H1 (cell line): ENCODE measurements around the gene EYA2. TPM values are rescaled to one million over a fixed set of nuclear protein-coding genes. Genes with fewer than 3 reads are reported as not detected.

Experiments
- CTCF ChIA-PET: fragments of 300-600 bp; sonication (Branson Sonifier 250); formaldehyde crosslinking; loops from one replicate; lab custom pipeline; 2021; ENCODE audit not compliant: partially characterized antibody; lab: Charles Lee
- POLR2A ChIA-PET: fragments of 300-600 bp; sonication (Branson Sonifier 250); formaldehyde crosslinking; loops from one replicate; lab custom pipeline; 2021; ENCODE audit warnings: inconsistent platforms; ENCODE audit not compliant: partially characterized antibody; lab: Charles Lee
- DNase-seq, 2 experiments: peaks; one replicate each; pipeline versions ENCODE4 v3.0.0 to v3.0.0-alpha.2; 2010 to 2022; ENCODE audit warnings: low spot score in 2 of 2, low read depth in 1 of 2, mixed read lengths in 1 of 2
- FAIRE-seq: peaks from 2 replicates; lab custom pipeline; 2011; peaks lifted over from hg19 to GRCh38; lab: Jason Lieb, UNC
- H2AFZ ChIP-seq: 2 replicates; pipeline ENCODE4 v1.8.1; 2012; ENCODE audit warnings: low read length, inconsistent platforms
- H2AK5ac ChIP-seq: 2 replicates; pipeline ENCODE4 v1.6.1; 2013; ENCODE audit warnings: low read depth, low read length
- H2BK120ac ChIP-seq: replicated peaks from 2 replicates; pipeline ENCODE3; 2013; ENCODE audit warnings: low read depth, low read length, inconsistent platforms
- H2BK12ac ChIP-seq: 2 replicates; pipeline ENCODE4 v1.6.1; 2013; ENCODE audit warnings: low read depth, low read length
- H2BK15ac ChIP-seq: 2 replicates; pipeline ENCODE4 v1.6.1; 2013; ENCODE audit warnings: low read length
- H2BK20ac ChIP-seq: 2 replicates; pipeline ENCODE4 v1.6.1; 2013; ENCODE audit warnings: low read length
- H2BK5ac ChIP-seq: 2 replicates; pipeline ENCODE4 v1.6.1; 2013; ENCODE audit warnings: low read depth, low read length
- H3K14ac ChIP-seq: 2 replicates; pipeline ENCODE4 v1.6.1; 2013; ENCODE audit warnings: inconsistent platforms; ENCODE audit not compliant: insufficient read length
- H3K18ac ChIP-seq: 2 replicates; pipeline ENCODE4 v1.6.1; 2013; ENCODE audit warnings: low read length; ENCODE audit errors: extremely low read depth
- H3K23ac ChIP-seq: 2 replicates; pipeline ENCODE4 v1.6.1; 2013; ENCODE audit warnings: inconsistent platforms; ENCODE audit not compliant: insufficient read length
- H3K23me2 ChIP-seq: 2 replicates; pipeline ENCODE4 v1.6.1; 2013; ENCODE audit warnings: low read depth, low read length
- H3K27ac ChIP-seq: 2 replicates; pipeline ENCODE4 v1.6.1; 2011; ENCODE audit warnings: low read depth, low read length, inconsistent platforms
- H3K27me3 ChIP-seq, 4 experiments: replicated peaks in 1 of 4; 1 replicate in 1 of 4; 2 replicates in 3 of 4; pipeline versions ENCODE4 v1.6.1 to v1.8.1; 2011 to 2013; ENCODE audit warnings: low read length in 3 of 4, mild to moderate bottlenecking in 3 of 4, inconsistent platforms in 2 of 4, mixed read lengths in 2 of 4, moderate library complexity in 1 of 4; ENCODE audit not compliant: control insufficient read depth in 3 of 4, insufficient read depth in 3 of 4; ENCODE audit errors: extremely low read depth in 1 of 4
- H3K36me3 ChIP-seq, 4 experiments: 2 replicates each; pipeline versions ENCODE4 v1.6.1 to v1.8.1; 2011 to 2013; ENCODE audit warnings: mild to moderate bottlenecking in 4 of 4, low read length in 3 of 4, moderate library complexity in 2 of 4, control low read depth in 1 of 4, inconsistent platforms in 1 of 4; ENCODE audit not compliant: insufficient read depth in 4 of 4, control insufficient read depth in 2 of 4
- H3K4ac ChIP-seq: replicated peaks from 2 replicates; pipeline ENCODE3; 2013; ENCODE audit warnings: low read length, low read depth, mixed read lengths, inconsistent platforms; ENCODE audit not compliant: insufficient read length
- H3K4me1 ChIP-seq, 4 experiments: replicated peaks in 1 of 4; 1 replicate in 1 of 4; 2 replicates in 3 of 4; pipeline versions ENCODE4 v1.6.1 to v1.8.1; 2011 to 2013; ENCODE audit warnings: low read length in 3 of 4, inconsistent platforms in 2 of 4, mixed read lengths in 1 of 4; ENCODE audit not compliant: insufficient read depth in 4 of 4, control insufficient read depth in 3 of 4
- H3K4me2 ChIP-seq, 2 experiments: 2 replicates each; pipeline versions ENCODE4 v1.6.1 to v1.8.1; 2011 to 2013; ENCODE audit warnings: low read depth in 2 of 2, low read length in 2 of 2, control low read depth in 1 of 2, inconsistent platforms in 1 of 2, mild to moderate bottlenecking in 1 of 2; ENCODE audit not compliant: insufficient read depth in 1 of 2
- H3K4me3 ChIP-seq, 4 experiments: fragments of 200-600, 300-600 bp in 1 of 4; sonication (generic), shearing (Covaris generic), sonication (Bioruptor Twin) in 1 of 4; 2 replicates each; pipeline versions ENCODE4 v1.5.1 to v1.8.1; 2011 to 2016; ENCODE audit warnings: low read length in 4 of 4, low read depth in 3 of 4, control low read depth in 2 of 4, inconsistent platforms in 2 of 4, mild to moderate bottlenecking in 2 of 4, mixed read lengths in 1 of 4, moderate library complexity in 1 of 4; ENCODE audit not compliant: insufficient read depth in 2 of 4; ENCODE audit errors: extremely low read depth in 1 of 4
- H3K56ac ChIP-seq: replicated peaks from 2 replicates; pipeline ENCODE3; 2013; ENCODE audit warnings: low read depth, mild to moderate bottlenecking, mixed read lengths, low read length, inconsistent platforms; ENCODE audit not compliant: insufficient read length
- H3K79me1 ChIP-seq: 2 replicates; pipeline ENCODE4 v1.6.1; 2013; ENCODE audit warnings: low read depth, low read length, control low read depth
- H3K79me2 ChIP-seq, 2 experiments: 2 replicates each; pipeline versions ENCODE4 v1.6.1 to v1.8.1; 2012 to 2013; ENCODE audit warnings: low read length in 2 of 2, mild to moderate bottlenecking in 2 of 2, inconsistent platforms in 1 of 2; ENCODE audit not compliant: insufficient read depth in 2 of 2, control insufficient read depth in 1 of 2
- H3K9ac ChIP-seq, 4 experiments: replicated peaks in 1 of 4; 1 replicate in 1 of 4; 2 replicates in 3 of 4; pipeline versions ENCODE4 v1.6.1 to v1.8.1; 2011 to 2013; ENCODE audit warnings: low read depth in 3 of 4, low read length in 3 of 4, control low read depth in 2 of 4, mild to moderate bottlenecking in 2 of 4, moderate library complexity in 2 of 4, inconsistent platforms in 1 of 4; ENCODE audit errors: extremely low read depth in 1 of 4
- H3K9me3 ChIP-seq, 2 experiments: 2 replicates each; pipeline versions ENCODE4 v1.6.1 to v1.8.1; 2012 to 2013; ENCODE audit warnings: mild to moderate bottlenecking in 2 of 2, moderate library complexity in 2 of 2, control low read depth in 1 of 2, inconsistent platforms in 1 of 2, low read depth in 1 of 2, low read length in 1 of 2, mixed read lengths in 1 of 2; ENCODE audit not compliant: insufficient read depth in 2 of 2
- H4K20me1 ChIP-seq, 2 experiments: replicated peaks in 1 of 2; 2 replicates each; pipeline versions ENCODE3 to v1.8.1; 2011 to 2013; ENCODE audit warnings: inconsistent platforms in 2 of 2, low read length in 2 of 2, mild to moderate bottlenecking in 1 of 2; ENCODE audit not compliant: insufficient read depth in 2 of 2, control insufficient read depth in 1 of 2
- H4K5ac ChIP-seq: 2 replicates; pipeline ENCODE4 v1.6.1; 2013; ENCODE audit warnings: low read length, low read depth, mixed read lengths, inconsistent platforms; ENCODE audit not compliant: insufficient read length
- H4K8ac ChIP-seq: 2 replicates; pipeline ENCODE4 v1.8.0; 2013; ENCODE audit warnings: mild to moderate bottlenecking, moderate library complexity, low read length, inconsistent platforms; ENCODE audit not compliant: insufficient read depth; ENCODE audit errors: extremely low read depth
- H4K91ac ChIP-seq: replicated peaks from 2 replicates; pipeline ENCODE3; 2013; ENCODE audit warnings: low read length, mixed read lengths, inconsistent platforms; ENCODE audit not compliant: insufficient read length
- BCL11A ChIP-seq, 2 experiments: IDR thresholded peaks; one replicate each; pipeline ENCODE4 v1.6.1; 2011; ENCODE audit warnings: low read depth in 2 of 2, low read length in 2 of 2, mild to moderate bottlenecking in 2 of 2
- CTBP2 ChIP-seq: IDR thresholded peaks from 2 replicates; pipeline ENCODE4 v1.7.0; 2011; ENCODE audit warnings: borderline replicate concordance, mild to moderate bottlenecking, moderate library complexity, mixed read lengths, low read length; ENCODE audit not compliant: insufficient read depth, insufficient read length
- NRF1 ChIP-seq: IDR thresholded peaks from 2 replicates; pipeline ENCODE4 v1.6.1; 2011; ENCODE audit warnings: mild to moderate bottlenecking, low read depth, low read length, improper control_type of control experiment
- POU5F1 ChIP-seq: IDR thresholded peaks from 2 replicates; pipeline ENCODE4 v1.6.1; 2011; ENCODE audit warnings: low read depth, mild to moderate bottlenecking, low read length, moderate library complexity
- SAP30 ChIP-seq: fragments of 300-600 bp; sonication (generic); IDR thresholded peaks from 2 replicates; pipeline ENCODE4 v1.7.1; 2012; ENCODE audit warnings: low read length, moderate library complexity, mild to moderate bottlenecking, inconsistent platforms; ENCODE audit not compliant: insufficient read depth, insufficient replicate concordance
- SP4 ChIP-seq: IDR thresholded peaks from 2 replicates; pipeline ENCODE4 v1.6.1; 2012; ENCODE audit warnings: low read length, inconsistent platforms
- SUZ12 ChIP-seq: fragments of 200-600 bp; sonication (generic); IDR thresholded peaks from 2 replicates; pipeline ENCODE4 v1.6.1; 2012; ENCODE audit warnings: mild to moderate bottlenecking, inconsistent platforms, low read length, moderate library complexity, mixed read lengths
- TBP ChIP-seq: IDR thresholded peaks from 2 replicates; pipeline ENCODE4 v1.6.1; 2011; ENCODE audit warnings: low read depth, low read length, improper control_type of control experiment
- WGBS, 2 experiments: shearing (Covaris generic) in 1 of 2; methylation state at CpG; one replicate each; pipeline versions ENCODE4 v1.1.6 to v1.1.7; 2013 to 2015; ENCODE audit warnings: low lambda C conversion rate in 2 of 2, mixed read lengths in 2 of 2, inconsistent platforms in 1 of 2, low coverage in 1 of 2, missing lambda C conversion rate in 1 of 2; ENCODE audit not compliant: insufficient replicate concordance in 2 of 2, insufficient coverage in 1 of 2, insufficient read length in 1 of 2; ENCODE audit errors: extremely low coverage in 1 of 2, missing lambda C conversion rate in 1 of 2; 5-methylcytosine and 5-hydroxymethylcytosine counted together
- polyA plus RNA-seq, 7 experiments: library from polyadenylated mRNA; depleted of rRNA in 3 of 7; stranded (reverse) in 5 of 7; unstranded in 2 of 7; fragments of >200 nt in 5 of 7; fragments of 200-250 nt in 2 of 7; gene quantifications; 1 replicate in 5 of 7; 2 replicates in 1 of 7; 4 replicates in 1 of 7; pipeline versions ENCODE4 v1.2.1 to v1.2.3, GENCODE V29; 2011 to 2013; ENCODE audit warnings: missing spikeins in 2 of 7, mixed read lengths in 2 of 7
- total RNA-seq: library from RNA; stranded (reverse); fragmentation: NEBNext Ultra II Directional; extraction: Animal tissue kit (Norgen Biotek cat#: 25700); gene quantifications from 2 replicates; pipeline ENCODE4 v1.2.1, GENCODE V29; 2021
- TF ChIP-seq, protein P1 (sequence below): IDR thresholded peaks from 2 replicates; pipeline ENCODE4 v1.6.1; 2012; ENCODE audit warnings: inconsistent platforms

EYA2 gene
- total and polyA plus RNA-seq, 2 of the 8 experiments (the other 6 are each of a cell fraction or from before 2014, with no cell fraction given) = 1.6 to 1.7 TPM

DNA sequence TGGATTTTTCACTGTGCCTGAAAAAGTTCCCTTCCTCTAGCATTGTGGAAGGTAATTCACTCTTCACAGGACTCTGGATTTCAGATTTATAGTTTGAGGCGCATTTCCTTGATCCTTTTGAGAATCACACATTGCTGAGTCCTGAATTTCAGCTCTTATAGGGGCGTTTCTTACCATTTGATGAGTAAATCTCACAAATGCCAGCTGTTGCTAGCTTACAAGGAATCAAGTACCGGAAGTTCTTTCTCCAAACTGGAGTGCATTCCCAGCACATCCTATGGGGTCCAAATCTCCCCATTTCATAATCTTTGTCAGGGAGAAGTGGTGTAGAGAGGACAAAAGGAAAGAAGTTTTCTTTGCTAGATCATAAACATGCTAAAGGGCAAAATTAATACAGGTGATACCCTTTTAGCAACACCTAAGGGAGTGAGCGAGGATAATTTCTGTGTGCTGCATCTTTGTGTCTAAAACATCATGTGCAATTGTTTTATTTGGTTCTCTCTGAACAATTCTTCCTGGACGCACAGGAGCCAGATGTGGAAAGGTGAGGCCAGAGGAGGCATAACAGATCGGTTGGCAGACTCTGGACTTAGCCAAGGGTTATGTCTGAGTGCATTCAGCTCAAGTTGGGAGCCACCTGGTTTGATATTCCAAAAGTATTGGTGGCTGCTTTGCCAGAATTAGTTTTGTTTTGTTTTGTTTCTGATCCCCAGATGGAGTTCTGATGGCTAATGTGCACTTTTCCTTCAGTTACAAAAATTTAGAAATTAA is 37.4 kb upstream of the EYA2 start:
- Histone ChIP-seq H4K8ac (no peak overlapping the region), H3K23me2 (no peaks in the 10 kb centered on the region), H3K27me3 (no peaks in the 10 kb centered on the region), H2BK5ac (no peak overlapping the region), H3K79me2 (no peaks in the 10 kb centered on the region), H3K14ac (no peak overlapping the region), H3K36me3 (no peaks in the 10 kb centered on the region), H3K4me3 (no peak overlapping the region), H2BK12ac (no peak overlapping the region), H3K4me1 (no peaks in the 10 kb centered on the region), H4K5ac (no peak overlapping the region), H3K79me1 (no peaks in the 10 kb centered on the region), H3K9ac (no peak overlapping the region), H2AK5ac (no peak overlapping the region), H3K9me3 (no peaks in the 10 kb centered on the region), H4K20me1 (no peaks in the 10 kb centered on the region), H2BK15ac (no peak overlapping the region), H3K4me2 (no peak overlapping the region), H3K56ac (no peak overlapping the region), H2BK20ac (no peak overlapping the region), H3K18ac (no peak overlapping the region), H2AFZ (no peak overlapping the region), H3K4ac (no peak overlapping the region), H2BK120ac (no peak overlapping the region), H3K23ac (no peak overlapping the region), H3K27ac (no peak overlapping the region), H4K91ac (no peak overlapping the region)
- WGBS, 2 experiments = 82% methylated on average over 6 of the region's 6 CpGs; no CpG with 5 or more reads in 1 of the 2 experiments
- FAIRE-seq (no peak), DNase-seq (no peak)
- POLR2A ChIA-PET = no interaction called here
- CTCF ChIA-PET = interaction anchor here (1.3 kb wide), 1 partner anchor 17 kb away, joined by 3 read pairs; no protein-coding TSS in a partner anchor
- TF ChIP-seq BCL11A (IDR thresholded peaks at IDR 0.05; ENCODE audit: low read depth in 2 of 2, low read length in 2 of 2) = no peak
- TF ChIP-seq SAP30 = no peak
- TF ChIP-seq TBP = no peak
- no peak for TF ChIP-seq NRF1
- no peak for TF ChIP-seq CTBP2
- no peak for TF ChIP-seq POU5F1
- TF ChIP-seq SUZ12 = no peak
- TF ChIP-seq SP4 = no peak
- TF ChIP-seq, protein P1, sequence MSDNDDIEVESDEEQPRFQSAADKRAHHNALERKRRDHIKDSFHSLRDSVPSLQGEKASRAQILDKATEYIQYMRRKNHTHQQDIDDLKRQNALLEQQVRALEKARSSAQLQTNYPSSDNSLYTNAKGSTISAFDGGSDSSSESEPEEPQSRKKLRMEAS = no peak
